NCI-H146 treated with DMSO at 0.1 percent for 48 hours (cell line): ENCODE data around the gene FOXP3.

Experiments
- DNase-seq: peaks from one replicate; lab custom pipeline; 2025; ENCODE audit not compliant: unreplicated experiment; lab: John Stamatoyannopoulos, UW

Gene FOXP3

GRCh38 chrX:49276207-49276606 lies 11.7 kb upstream of the FOXP3 start:
- DNase-seq = no peak

DNA sequence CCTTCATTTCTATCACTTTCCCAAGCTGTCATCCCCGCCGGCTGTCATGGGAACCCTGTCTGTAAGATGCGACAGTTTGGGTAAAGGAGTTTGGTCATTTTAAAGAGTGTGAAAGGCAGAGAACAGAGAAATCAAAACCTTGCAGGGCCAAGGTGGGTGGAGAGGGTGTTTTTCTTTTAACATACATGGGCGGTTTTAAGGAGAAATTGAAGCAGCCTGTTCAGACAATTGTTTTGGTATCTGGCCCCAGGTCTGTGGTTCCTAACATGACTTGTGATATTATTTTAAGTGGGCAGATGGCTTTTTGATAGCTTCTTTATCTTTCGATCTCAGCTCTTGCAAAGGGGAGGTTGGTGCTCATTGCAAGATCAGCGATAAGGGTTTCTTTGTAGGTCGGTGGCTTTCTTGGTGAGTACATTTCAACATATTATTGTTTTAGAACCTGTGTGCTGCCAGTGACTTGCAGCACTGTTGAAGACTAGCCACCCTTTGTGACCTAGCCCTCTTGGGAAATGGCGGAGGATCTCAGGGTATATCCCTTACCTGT lies 8.7 kb upstream of the FOXP3 start:
- DNase-seq = no peak

- DNase-seq = no peak
These were observed 7.9 kb upstream of the FOXP3 start for GRCh38 chrX:49272421-49272820.

- DNase-seq = no peak
These were observed 6.8 kb upstream of the FOXP3 start for GRCh38 chrX:49271341-49271740.

DNA sequence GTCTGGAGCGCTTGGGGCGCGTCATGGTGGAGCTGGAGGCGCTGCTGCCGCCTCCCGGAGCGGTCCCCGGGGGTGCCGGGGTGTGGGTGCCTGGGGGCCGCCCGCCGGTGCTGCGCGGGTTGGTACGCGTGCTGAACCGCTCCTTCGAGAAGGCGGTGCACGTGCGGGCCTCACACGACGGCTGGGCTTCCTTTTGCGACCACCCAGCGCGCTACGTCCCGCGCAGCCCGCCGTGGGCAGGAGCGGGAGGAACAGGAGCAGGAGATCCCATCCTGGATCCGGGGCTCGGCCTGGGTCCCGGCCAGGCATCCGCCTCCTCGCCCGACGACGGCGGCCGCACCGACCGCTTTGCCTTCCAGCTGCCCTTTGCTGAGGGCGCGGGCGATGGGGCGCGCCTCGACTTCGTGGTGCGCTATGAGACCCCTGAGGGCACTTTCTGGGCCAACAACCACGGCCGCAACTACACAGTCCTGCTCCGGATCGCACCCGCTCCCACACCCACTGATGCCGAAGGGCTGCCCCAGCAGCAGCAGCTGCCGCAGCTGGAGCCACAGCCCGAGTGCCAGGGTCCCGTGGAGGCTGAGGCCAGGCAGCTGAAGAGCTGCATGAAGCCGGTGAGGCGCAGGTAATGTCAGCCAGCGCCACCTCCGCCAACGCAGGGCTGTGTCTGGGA lies 5.9 kb upstream of the FOXP3 start:
- DNase-seq = no peak

DNA sequence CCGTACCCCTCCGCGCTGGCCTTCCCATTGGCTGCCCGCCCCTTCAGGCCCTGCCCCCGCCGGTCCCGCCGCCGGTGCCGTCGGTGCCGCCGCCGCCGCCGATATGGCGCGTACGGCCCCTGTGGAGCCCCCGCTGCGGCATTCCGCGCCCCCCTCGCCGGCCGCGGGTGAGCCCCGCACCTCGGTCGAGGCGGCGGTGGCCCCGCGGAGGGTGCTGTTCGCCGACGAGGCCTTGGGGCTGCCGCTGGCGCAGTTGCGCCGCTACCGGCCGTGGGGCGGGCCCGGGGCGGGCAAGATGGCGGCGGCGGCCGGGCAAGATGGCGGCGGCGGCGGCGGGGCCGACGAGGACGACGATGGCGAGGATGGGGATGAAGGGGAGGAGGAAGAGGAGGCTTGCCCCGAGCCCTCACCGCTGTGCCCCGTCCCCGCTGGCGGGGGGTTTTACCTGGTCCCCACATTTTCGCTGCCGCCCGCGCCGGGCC lies 5.3 kb upstream of the FOXP3 start, which contains the start of gene PPP1R3F:
PPP1R3F (plus strand) TSS at position 27 of the 482 bp plus-strand sequence; CDS start at position 104, 77 bp downstream.
- DNase-seq = no peak

- peak; percentile 96 for DNase-seq
These were observed 4.7 kb upstream of the FOXP3 start for GRCh38 chrX:49269010-49269766.

GRCh38 chrX:49268702-49269009 lies 4.1 kb upstream of the FOXP3 start:
- no peak for DNase-seq

DNA sequence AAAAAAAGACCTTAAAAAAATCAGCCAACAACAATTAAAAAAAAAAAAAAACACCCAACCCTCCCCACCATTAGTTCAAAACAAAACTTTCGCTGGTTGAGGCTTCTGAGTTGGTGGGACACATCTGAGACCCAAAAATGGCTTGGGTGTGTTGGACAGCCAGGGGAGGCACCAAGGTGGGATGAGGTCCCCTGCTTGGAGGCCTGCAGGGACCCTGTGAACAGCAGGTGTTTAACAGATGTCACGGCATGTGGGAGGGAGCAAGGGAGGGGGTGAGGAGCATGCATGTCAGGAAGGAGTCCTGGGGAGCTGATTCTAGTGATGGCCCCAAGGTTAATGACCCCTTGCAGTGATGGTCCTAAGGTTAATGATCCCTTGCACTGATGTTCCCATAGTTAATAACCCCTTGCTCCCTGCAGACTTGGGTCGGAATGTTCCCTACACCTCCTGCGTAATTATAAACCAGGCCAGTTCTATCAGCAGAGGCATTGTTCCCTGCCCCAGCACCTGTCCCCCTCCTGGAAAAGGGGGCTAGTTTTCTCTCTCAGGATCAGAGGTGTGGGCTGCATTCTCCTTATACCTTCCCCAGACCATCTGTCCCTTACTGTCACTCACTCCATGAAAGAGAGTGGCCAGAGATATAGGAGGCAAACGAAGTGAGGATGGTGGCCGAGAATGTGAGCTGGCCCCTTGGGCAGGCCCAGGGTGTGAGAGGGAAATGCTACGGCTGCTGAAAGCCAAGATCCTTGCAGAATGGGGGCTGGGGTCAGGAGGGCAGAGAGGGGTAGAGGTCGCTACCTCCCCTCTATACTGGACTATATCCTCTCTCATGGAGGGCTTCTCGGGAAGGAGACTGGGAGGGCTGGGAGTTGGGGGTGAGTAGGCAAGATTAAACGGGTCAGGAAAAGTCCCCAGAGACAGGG lies 2.3 kb upstream of the FOXP3 start:
- peak; percentile 2 for DNase-seq

DNA sequence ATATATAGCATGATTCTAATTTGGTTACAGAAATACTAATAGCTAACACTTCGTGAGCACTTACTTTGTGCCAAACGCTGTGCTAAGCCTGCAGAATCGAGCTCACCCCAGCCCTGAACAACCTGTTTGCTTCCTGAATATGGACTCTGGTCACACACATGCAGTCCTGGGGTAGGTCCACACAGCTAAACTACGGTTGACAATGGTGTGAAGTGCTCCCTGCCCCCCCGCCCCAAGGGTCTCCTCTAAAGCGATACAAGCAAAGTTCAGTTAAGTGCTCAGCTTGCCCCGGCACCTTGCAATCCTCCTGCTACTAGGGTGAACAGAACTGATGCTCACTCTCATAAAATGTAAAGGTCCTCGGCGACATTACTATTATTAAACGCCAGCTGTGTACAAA lies 879 bp downstream of the FOXP3 start:
- no peak for DNase-seq

DNA sequence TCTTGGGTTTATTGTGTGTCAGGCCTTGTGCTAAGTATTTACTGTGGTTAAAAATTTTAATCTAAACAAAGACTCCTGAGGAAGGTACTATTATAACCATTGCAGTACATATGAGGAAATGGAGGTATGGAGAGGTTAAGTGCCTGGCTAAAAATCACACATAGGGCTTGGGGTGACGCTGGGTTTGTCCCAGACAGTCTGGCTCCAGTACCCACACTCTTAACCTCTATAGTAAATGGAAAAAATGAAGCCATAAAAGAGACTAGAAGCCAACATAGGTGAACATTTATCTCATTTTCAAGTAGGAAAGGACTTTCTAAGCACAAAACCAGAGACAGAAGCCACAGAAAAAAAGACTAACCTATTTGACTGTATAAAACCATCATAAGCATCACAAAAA lies 1.9 kb downstream of the FOXP3 start:
- no peak for DNase-seq

DNA sequence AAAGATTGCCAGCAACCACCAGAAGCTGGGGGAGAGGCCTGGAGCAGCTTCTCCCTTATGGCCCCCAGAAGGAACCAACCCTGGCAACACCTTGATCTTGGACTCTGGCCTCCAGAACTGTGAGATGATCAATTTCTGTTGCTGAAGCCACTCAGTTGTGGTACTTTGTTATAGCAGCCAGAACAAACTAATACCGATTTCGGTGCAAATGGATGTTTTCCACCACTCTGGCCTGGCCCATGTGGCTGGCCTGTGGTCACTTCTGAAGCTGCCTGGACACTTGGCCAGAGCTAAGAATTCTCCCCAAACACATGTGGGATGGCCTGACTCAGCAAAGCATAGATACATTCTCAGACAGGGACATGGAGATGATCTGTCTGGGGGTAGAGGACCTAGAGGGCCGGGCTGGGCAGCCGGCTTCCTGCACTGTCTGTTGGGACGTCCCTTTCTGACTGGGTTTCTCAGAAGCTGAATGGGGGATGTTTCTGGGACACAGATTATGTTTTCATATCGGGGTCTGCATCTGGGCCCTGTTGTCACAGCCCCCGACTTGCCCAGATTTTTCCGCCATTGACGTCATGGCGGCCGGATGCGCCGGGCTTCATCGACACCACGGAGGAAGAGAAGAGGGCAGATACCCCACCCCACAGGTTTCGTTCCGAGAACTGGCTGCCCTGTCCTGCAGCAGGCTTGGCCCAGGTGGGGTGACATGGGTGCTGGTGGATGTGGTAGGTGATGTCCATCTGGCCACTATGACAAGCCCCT lies 4.1 kb downstream of the FOXP3 start:
- DNase-seq = no peak

DNA sequence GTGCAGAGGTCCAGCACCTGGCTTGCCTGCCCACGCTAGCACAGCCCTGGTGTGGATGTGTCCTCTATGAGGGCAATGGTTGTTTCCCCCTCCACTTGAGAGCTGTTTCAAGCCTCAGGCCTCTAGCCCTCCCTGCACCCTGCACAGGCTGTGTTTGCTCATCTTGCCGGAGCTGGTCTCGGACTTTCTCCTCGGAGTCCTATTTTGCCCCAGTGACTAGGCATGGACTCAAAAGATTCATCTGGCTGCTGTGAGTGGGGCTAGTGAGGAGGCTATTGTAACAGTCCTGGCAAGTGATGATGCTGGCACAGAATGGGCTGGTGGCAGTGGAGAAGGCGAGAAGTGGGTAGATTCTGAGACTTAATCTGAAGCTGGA lies 5.8 kb downstream of the FOXP3 start:
- no peak for DNase-seq

DNA sequence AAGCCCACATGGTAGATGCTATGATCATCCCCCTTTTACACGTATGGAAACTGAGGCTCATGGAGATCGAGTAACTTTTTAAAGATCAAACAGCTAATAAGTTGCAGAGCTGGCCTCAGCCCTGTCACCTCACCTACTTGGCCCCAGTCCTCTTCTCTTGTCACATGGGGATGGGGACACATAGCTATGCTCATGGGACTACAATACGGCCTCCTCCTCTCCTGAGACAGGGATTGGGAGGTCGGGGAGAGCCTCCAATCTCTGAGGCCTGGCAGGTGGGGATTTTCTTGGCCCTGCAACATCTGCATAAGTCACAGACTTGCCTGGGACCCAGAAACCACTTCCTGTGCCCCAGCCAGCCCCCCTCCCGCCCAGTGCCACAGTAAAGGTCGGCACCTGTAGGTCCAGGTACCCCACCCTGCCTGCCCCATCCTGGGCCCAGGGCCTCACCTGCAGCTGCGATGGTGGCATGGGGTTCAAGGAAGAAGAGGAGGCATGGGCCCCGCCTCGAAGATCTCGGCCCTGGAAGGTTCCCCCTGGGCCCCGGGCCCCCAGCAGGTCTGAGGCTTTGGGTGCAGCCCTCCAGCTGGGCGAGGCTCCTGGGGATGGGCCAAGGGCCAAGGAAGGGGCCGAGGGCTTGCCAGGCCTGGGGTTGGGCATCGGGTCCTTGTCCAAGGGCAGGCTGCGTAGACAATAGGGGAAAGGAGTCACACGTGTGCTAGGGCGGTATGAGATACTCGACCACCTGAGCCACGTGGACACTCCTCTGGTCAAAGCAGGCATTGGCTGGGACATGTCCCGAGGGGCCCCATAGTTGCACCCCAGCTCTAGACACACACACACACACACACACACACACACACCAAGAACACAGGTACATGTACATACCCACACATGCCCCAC lies 6.4 kb downstream of the FOXP3 start:
- DNase-seq = no peak

DNA sequence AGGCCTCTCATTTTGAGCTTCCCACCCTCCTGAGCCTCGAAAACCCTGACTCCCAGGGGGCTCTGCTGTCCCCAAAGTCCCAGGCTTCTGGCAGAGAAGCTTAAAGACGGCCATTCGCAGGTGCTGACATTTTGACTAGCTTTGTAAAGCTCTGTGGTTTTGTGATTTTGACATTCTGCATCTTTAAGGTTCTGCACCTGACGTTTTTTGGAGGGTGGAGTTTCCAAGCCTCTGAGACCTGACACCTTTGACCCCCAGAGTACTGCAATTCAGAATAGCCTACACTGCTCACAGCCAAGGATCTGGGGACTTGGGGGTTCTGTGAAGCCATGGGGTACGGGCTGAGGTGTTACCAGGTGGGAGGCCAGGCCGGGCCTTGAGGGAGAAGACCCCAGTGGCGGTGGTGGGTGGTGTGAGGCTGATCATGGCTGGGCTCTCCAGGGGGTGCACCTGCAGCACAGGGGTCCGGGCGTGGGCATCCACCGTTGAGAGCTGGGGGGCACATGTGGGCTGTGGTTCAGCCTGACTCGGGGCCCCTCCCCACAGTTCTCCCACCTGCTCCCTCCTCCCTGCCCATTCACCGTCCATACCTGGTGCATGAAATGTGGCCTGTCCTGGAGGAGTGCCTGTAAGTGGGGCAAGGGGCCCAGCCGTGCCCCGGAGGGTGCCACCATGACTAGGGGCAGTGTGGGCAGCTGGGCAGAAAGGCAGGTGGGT lies 7.3 kb downstream of the FOXP3 start:
- DNase-seq = no peak

DNA sequence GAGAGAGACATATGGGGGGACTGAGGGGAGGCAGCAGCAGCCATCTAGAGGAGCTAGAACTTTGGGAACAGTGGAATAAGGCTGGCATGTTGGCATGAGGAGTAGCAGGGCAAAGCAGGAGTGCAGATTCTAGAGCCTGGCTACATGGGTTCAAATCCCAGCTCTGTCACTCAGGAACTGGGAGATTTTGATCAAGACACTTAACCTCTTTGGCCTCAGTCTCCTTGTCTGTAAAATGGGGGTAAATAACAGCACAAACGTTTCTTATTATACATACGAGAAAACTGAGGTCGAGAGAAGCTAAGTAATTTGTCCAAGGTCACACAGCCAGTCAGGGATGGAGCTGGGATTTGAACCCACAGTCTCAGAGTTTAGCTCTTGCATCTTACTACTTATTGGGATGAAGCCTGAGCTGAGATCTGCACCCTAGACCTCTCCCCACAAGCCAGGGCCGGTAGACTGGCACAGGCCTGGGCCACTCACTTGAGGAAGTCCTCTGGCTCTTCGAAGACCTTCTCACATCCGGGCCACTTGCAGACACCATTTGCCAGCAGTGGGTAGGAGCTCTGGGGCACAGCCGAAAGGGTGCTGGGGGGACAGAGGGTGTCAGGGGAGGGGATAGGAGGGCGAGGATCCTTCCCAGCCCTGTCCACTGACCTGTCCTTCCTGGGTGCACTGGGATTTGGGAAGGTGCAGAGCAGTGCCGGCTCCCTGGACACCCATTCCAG lies 8.1 kb downstream of the FOXP3 start:
- no peak for DNase-seq

- no peak for DNase-seq
These were observed 9.9 kb downstream of the FOXP3 start for GRCh38 chrX:49254639-49255038.

GRCh38 chrX:49251325-49251724 lies 13.2 kb downstream of the FOXP3 start:
- no peak for DNase-seq
